GM10266 (cell line): ENCODE data around the gene IGF1R.

Experiments used
- DNase-seq: peaks from one replicate; pipeline ENCODE4 v3.0.0; 2012; ENCODE audit errors: extremely low spot score
- CTCF ChIP-seq: IDR thresholded peaks from 2 replicates; pipeline ENCODE4 v1.5.1; 2012; ENCODE audit warnings: mild to moderate bottlenecking, low read depth; ENCODE audit not compliant: control insufficient read depth, insufficient read depth; ENCODE audit errors: missing control alignments

Gene IGF1R

GRCh38 chr15:98758224-98758623 lies 109.9 kb downstream of the IGF1R start:
- no peak for TF ChIP-seq CTCF

GRCh38 chr15:98759277-98759676 lies 110.9 kb downstream of the IGF1R start:
- no peak for TF ChIP-seq CTCF
- no peak for DNase-seq

More at GRCh38 chr15:98758224-98758623, 109.9 kb downstream of the IGF1R start:
- no peak for DNase-seq

GRCh38 chr15:98760112-98760826 lies 111.9 kb downstream of the IGF1R start:
- TF ChIP-seq CTCF = no peak
- no peak for DNase-seq

DNA sequence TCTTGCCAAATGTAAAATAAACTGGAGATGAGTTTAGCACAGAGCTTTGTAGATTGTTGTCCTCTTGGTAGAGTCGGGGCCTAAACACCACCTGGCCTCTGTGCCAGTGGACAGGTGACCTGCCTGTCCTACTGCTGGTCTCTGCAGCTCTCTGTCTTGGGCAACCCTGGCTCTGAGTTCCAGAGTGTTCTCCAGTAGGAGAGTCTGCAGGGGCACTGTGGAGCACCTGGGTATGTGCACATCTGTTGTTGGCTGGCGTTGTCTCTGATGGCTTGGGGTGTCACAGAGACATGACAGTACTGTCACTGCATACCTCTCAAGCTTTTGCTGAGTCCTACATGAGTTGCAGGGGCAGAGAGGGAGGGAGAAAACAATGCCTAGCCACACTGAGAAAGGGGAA lies 112.6 kb downstream of the IGF1R start:
- no peak for TF ChIP-seq CTCF
- no peak for DNase-seq

GRCh38 chr15:98763179-98763578 lies 114.8 kb downstream of the IGF1R start:
- TF ChIP-seq CTCF = no peak
- DNase-seq = no peak

GRCh38 chr15:98764291-98764690 lies 116.0 kb downstream of the IGF1R start:
- no peak for TF ChIP-seq CTCF
- no peak for DNase-seq

- no peak for TF ChIP-seq CTCF
- no peak for DNase-seq
Observed at GRCh38 chr15:98765610-98766009, 117.3 kb downstream of the IGF1R start.
